ENCODE data around the gene GTPBP4.

GTPBP4 gene

DNA sequence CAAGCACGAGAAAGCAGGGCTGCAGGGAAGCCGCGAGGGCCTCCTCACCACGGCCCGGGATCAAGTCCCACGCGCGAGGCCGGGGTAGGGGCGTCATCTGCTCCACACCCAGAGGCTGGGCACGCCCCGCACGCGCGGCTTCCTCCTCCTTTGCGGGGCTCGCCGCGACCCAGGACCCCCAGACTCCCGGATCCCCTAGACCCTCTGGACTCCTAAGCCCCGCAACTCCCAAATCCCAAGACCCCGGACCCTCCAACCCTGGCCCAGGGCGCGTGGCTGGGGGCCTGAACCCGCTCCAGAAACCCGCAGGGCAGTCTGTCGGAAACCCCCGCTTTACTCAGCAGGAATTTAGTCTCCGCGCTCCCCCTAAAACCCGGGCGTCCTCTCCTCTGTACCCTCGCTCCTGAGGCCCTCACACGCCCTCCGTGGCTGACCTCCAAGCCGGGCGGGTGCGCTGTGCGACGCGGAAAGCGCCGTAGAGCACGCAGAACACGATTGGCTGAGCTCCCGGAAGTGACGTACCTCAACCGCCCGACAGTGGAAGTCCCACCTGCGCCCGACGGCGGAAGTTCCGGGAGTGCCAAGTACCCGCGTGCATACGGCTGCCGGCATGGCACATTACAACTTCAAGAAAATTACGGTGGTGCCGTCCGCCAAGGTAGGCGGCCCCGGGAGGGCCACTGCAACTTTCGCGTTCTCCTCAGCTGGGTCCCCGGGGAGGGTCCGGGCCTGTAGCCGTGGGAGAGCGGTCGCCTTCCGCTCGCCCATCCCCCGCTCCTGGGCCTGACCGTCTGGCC, at the start of gene GTPBP4:
Gene GTPBP4, plus strand, starts transcription at position 565 of the 797 bp plus-strand sequence. Its CDS starts 46 bp downstream, at position 611.
- no peak for FAIRE-seq

GRCh38 chr10:938941-939678, 49.1 kb upstream of the GTPBP4 start:
- FAIRE-seq (no peak), DNase-seq (ENCODE audit: low spot score) (no peak)

More for the DNA sequence above, at the start of gene GTPBP4:
- peak; percentile 85 for DNase-seq (ENCODE audit: low spot score)

- no peak for FAIRE-seq
- no peak for DNase-seq (ENCODE audit: low spot score)
Observed at GRCh38 chr10:943334-944033, 44.8 kb upstream of the GTPBP4 start.

DNA sequence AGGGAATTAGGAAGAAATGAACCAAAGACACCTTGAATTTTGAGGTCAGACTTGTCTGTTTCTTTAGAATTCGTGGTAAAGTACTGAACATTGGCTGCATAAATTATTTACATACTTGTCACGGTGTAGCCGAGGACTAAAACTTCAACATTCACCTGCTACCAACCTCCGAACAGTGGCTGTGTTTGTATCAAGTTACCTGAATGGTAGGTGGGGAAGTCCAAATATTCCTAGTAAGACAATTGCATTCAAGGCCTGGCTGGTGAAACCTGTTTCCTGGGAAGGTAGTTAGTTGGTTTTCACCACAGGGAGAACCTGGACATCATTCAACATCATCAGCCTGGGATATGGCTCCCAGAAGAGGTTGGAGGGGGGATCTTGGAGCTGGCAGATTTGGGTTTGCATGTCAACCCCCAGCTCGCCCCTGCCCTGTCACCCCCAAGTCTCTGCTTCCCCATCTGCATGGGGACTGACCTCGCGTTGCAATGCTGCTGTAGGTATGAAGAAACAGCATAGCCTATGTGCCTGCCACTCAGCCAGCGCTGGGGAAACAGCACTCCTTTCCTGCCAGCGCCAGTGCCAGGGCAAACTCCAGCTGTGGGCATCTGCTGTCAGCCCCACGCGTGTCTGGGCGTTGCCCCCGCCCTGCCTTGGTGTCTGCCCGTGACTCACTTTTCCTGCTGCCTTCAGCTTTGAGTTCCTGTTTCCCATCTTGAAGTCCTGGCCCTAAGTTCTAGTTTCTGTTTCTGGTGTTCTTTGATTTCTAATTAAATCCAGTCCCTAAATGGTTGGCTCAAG, 44.0 kb upstream of the GTPBP4 start:
- DNase-seq (ENCODE audit: low spot score) = no peak

DNA sequence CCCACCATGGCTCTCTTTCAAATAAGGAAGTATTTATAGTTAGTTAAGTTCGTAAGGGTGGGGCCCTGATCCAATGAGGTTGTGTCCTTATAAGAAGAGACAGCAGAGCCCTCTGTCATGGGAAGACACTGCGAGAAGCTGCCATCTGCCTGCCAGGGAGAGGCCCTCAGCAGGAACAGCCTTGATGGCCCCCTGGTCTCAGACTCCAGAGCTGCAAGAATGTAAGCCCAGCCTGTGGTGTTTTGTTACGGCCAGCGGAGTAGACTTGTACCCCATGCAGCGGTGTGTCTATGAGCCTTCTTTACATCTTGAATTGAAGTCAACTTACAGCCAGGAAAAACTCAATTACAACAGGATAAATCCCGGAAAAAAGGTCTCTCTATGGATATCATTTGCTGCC, 42.5 kb upstream of the GTPBP4 start:
- DNase-seq (ENCODE audit: low spot score) (no peak), FAIRE-seq (no peak)

More for the DNA sequence above, 44.0 kb upstream of the GTPBP4 start:
- no peak for FAIRE-seq

GRCh38 chr10:947051-947450, 41.2 kb upstream of the GTPBP4 start:
- FAIRE-seq (no peak), DNase-seq (ENCODE audit: low spot score) (no peak)

GRCh38 chr10:947881-948280, 40.4 kb upstream of the GTPBP4 start:
- DNase-seq (ENCODE audit: low spot score) (no peak), FAIRE-seq (no peak)

- FAIRE-seq (no peak), DNase-seq (ENCODE audit: low spot score) (no peak)
Observed at GRCh38 chr10:948347-948746, 39.9 kb upstream of the GTPBP4 start.

GRCh38 chr10:949446-949845, 38.8 kb upstream of the GTPBP4 start:
- FAIRE-seq (no peak), DNase-seq (ENCODE audit: low spot score) (no peak)

- no peak for FAIRE-seq
Observed at GRCh38 chr10:953836-954235, 34.4 kb upstream of the GTPBP4 start.

DNA sequence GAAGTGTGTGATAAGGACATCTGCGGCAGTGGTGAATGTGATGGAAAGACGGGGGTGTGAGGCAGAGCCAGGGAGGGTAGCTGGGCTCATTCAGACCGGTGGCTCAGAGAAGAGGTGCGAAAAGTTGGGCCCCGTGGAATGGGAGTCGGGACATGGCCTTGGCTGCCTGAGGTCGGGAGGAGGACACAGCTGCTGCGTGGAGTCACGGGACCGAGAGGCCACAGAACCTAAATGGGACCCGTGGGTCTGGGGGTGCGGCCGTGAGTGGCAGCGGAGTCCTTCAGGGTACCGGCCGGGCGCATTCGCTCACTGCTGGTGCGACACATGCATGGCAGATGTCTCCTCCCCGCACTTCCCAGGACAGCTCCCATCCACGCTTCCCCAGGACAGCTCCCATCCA, 33.8 kb upstream of the GTPBP4 start:
- DNase-seq (ENCODE audit: low spot score) (no peak), FAIRE-seq (no peak)

More at GRCh38 chr10:953836-954235, 34.4 kb upstream of the GTPBP4 start:
- no peak for DNase-seq (ENCODE audit: low spot score)

- FAIRE-seq (no peak), DNase-seq (ENCODE audit: low spot score) (no peak)
Observed at GRCh38 chr10:955127-955819, 33.0 kb upstream of the GTPBP4 start.

GRCh38 chr10:955820-956217, 32.4 kb upstream of the GTPBP4 start:
- DNase-seq (ENCODE audit: low spot score) (no peak), FAIRE-seq (no peak)

GRCh38 chr10:958106-958505, 30.1 kb upstream of the GTPBP4 start:
- no peak for FAIRE-seq
- DNase-seq (ENCODE audit: low spot score) = no peak

- FAIRE-seq = no peak
- no peak for DNase-seq (ENCODE audit: low spot score)
Observed at GRCh38 chr10:958856-959255, 29.4 kb upstream of the GTPBP4 start.

DNA sequence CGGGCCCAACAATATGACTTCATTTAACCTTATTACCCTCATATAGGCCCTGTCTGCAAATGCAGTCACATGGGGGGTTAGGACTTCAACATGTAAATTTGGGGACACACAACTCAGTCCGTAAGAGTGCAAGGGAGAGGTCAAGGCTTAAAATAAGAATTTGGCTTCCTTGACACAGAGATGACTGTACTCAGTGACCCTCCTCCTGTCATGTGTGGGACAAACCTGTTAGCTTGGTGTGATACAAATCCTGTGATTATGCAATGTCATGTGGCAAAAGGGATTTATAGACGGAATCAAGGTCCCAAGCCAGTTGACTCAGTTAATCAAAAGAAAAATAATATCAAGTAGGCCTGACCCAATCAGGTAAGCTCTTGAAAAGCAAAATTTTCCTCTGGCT, 25.9 kb upstream of the GTPBP4 start:
- DNase-seq (ENCODE audit: low spot score) (no peak), FAIRE-seq (no peak)

- no peak for FAIRE-seq
Observed at GRCh38 chr10:963186-963585, 25.0 kb upstream of the GTPBP4 start.

GRCh38 chr10:963655-964054, 24.6 kb upstream of the GTPBP4 start:
- no peak for FAIRE-seq

More at GRCh38 chr10:963186-963585, 25.0 kb upstream of the GTPBP4 start:
- no peak for DNase-seq (ENCODE audit: low spot score)

DNA sequence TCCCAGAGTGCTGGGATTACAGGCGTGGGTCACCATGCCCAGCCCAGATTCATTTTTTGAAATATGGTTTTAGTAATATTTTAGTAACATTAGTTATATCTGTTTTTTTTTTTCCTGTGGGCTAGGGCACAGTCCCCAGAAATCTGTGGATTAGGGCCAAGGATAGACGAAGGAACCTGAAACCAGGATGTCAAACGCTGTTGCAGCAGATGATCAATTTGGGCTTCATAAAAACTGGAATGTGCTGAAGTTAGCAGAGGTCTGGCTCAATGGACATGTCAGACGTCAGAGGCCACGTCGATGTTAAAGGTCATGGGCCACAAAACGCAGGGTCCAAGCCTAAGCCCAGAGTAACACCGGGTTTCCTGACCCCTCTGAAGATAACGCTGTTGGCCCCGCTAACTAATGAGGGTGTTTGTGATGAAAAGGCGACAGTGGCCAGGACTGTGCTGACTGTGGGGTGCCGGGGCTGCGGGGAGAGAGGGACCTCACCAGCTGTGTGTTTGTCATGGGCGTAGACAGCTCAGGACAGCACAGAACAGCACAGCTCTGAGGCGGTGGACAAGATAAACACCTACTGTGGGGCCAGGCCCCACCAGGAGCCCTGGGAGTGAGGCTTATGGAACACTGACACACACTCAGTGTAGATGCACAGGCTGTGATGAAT, 23.8 kb upstream of the GTPBP4 start:
- DNase-seq (ENCODE audit: low spot score) (no peak), FAIRE-seq (no peak)

More at GRCh38 chr10:963655-964054, 24.6 kb upstream of the GTPBP4 start:
- DNase-seq (ENCODE audit: low spot score) = no peak

GRCh38 chr10:964988-965417, 23.2 kb upstream of the GTPBP4 start:
- no peak for DNase-seq (ENCODE audit: low spot score)

More at GRCh38 chr10:964988-965417, 23.2 kb upstream of the GTPBP4 start:
- FAIRE-seq = no peak

All from urothelium cell line (cell line).